HG03521 (cell line): ENCODE measurements around the gene GPS1.

Experiments used
- ATAC-seq: cut with Tn5 transposase; IDR thresholded peaks from one replicate; pipeline ENCODE4 v1.9.1; 2021; ENCODE audit warnings: mild to moderate bottlenecking, moderate library complexity; ENCODE audit not compliant: unreplicated experiment

GPS1 gene

DNA sequence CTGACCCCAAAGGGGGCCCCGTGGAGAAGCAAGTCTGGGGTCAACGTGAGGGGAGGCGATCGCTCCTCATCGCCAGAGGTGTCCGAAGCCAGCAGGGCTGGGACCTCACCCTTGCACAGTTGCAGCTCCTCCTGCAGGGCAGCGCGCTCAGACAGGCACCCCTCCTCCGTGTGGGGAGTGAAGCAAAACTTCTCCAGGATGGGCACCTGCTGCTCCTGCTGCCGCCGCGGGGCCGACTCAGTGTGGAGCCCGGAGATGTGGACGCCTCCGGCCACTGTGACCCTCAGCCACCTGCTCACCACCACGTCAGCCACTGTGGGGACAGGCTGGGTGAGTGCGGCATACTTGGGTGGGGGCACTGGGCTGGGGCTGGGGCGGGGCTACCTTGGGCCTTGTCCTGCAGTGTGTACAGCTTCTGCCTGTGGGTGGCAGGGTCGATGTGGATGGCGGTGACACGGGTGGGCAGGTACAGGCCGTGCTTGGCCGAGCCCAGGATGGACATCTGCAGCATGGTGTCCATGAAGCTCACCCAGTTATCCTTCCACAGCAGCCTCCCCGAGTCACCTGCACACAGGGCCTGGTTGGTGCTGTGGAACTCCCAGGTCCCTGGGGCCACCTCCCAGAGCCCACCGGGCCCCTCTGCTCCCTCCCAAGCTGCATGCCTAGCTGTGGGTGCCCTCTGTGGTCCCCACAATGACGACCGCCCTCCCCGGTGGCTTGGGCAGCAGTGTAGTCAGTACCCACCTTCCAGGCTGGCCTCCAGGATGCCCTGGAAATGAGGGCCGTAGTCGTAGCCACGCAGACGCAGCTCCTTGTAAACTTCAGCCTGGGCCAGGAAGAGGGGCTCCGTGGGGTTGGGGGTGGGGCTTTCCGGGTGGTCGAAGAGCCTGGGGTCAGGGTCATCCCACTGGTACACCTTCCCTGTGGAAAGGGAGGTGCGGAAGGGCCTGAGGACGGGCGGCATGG, 35.5 kb downstream of the GPS1 start:
- no peak for ATAC-seq

DNA sequence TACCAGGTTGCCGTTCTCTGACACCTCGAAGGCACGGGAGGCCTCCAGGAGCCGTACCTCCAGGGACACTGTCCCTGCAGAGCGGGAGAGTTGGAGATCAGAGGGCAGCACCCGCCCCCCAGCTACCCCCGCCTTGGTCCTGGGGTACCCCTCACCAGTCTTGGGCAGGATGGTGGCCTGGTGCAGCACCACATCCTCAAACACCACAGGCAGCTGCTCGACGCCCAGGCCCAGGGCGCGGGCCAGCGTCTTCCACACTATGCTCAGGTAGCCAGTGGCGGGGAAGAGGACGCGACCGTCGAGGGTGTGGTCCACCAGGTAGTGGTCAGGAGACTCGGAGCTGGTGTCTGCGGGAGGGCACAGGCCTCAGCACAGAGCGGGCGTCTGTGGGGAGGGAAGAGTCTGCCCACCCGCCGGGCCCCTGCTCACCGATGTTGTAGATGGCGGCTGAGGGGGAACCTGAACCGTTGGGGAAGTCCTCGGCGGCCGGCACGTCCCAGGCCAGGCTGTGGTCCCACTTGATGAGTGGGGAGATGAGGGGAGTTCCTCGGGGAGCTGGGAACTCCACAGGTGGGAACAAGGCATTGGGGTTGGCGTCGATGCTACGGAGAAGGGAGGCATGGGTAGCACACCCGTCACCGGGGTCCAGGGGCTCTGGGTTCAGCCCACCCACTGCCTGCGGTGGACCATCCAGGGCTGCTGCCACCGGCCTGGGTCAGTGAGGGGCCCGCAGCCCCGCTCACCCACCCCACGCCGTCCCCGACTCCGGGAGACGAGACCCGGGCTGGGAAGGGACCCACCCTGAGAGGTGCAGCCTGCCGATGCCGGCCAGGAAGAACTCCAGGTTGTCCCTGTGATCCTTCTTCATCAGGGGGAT, 36.5 kb downstream of the GPS1 start:
- no peak for ATAC-seq

DNA sequence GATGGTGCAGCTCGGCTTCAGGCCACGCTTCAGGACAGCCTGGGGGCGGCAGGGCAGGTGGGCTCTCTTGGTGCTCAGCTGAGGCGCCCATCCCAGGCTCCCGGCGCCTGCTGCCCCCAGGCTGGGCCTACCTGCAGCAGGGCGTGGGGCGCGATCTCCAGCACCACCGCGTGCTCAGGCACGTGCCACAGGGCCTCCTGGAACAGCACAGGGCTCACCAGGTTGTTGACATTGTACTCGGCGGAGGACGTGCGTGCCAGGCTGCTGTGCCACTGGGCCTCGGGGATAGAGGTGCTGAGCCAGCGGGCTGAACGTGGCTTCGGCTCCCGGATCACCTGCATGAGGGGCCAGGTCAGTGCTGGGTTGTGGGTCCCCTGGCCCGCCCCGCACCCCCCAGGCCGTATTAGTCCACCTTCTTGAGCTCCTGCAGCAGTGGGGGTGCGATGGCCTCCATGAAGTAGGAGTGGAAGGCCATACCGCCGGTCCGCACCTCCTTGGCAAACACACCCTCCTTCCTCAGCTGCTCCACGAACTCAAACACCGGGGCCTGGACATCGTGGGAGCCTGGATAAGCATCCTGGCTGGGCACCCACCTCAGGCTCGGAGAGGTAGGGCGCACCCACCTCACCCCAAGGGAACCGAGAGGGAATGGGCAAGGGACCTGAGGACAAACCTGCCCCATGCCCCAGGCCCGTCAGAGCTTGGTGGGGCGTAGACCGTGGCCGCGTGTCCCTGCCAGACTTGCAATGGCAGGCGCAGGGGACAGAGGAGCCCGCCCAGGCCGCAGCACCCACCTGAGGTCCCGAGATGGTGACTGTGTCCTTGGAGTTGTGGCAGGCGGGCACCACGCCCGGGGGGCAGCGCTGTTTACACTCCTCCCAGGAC, 37.4 kb downstream of the GPS1 start:
- no peak for ATAC-seq

DNA sequence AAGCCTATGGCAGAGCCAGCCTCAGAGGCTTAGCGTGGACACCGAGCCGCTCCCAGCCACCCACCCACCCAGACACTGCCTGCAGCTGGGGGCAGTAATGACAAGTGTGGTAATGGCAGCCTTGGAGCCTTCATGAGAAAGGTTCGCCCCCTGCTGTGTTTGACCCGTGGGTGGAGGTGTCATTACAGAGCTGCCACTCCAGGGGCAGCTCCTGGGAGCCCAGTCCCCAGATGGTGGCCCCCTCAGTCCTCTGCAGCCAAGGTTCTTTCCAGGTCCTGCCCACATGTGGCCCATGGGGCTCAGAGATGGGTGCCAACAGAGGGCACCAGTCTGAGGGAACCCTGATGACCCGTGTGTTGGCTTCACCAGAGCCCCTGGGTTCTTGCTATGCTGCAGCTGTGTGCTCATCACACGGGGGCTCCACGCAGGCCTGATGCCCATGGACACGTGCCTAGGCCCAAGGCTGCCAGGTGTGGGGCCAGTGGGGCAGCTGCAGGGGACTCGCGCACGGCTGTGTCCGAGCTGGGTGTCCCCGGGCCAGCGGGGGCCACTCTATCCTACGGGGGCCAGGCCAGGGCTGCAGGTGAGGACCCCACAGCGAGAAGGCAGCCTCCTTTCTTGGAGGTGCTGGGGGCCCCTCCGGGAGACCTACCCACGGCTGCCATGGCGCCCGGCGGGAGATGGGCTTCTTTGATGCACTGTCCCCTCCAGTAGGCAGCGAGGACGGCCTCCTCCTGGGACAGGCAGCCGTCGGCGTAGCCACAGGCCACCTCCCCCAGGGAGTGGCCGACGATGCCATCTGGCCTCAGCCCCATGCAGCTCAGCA, 38.2 kb downstream of the GPS1 start:
- ATAC-seq = no peak

DNA sequence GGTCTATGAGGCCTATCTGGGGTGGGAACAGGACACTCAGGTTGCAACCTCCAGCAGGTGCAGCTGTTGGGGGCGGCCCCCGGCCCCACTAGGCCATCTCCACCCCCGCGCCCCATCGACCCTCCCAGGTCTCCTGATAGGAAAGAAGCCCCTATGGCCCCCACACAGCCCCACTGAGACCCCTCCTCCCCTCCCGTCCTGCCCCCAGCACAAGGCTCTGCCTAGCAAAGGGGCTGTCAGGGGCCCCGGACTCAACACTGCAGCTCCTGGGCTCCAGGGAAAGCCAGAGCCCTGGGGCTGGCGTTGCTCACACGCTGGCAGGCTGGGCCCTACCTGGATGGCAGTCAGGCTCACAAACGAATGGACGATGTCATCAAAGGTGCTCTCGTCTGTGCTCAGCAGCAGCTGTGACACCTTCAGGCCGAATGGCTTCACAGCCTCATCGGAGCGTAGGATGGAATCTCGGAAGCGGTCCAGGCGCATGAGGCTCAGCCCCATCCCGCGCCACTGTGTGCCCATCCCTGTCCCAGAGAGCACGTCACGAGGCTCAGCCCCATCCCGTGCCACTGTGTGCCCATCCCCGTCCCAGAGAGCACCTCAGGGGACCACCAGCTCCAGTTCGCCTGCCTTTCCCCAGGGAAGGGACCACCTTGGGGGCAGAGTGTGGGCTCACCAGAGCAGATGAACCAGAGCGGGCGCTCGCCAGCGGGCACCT, 39.0 kb downstream of the GPS1 start:
- ATAC-seq = no peak

DNA sequence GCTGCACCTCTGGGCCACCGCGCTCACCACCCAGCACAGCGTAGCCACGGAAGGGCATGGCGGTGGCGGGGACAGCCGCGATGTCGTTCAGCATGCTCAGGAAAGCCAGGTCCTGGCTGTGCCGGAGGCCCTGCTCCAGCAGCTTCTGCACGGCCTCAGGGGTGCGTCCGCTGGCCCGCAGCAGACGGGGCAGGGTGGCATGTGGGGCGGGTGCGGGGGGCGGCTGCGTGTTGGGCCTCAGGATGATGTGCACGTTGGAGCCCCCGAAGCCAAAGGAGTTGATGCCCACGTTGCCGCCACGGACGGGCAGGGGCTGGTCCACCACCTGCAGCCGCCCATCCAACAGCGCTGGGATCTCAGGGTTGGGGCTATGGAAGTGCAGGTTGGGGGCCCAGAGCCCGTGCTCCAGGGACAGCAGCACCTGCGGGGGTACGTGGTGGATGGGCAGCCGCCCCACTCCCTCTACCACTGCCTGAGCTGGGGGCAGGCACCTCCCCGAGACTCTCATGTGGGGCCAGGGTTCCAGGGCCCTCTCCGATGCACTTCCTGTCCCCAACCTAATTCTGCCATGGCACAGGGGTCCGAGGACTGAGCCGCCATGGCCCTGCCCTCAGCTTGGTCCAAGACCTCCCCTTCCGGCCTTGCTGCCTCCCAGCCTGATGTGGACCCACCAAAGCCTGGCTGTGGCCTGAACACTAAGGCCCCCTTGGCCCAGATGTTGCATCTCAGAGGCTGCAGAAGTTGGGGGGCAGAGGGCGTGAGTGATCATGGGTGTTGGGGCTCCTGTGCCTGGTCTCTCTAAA, 39.8 kb downstream of the GPS1 start:
- no peak for ATAC-seq

DNA sequence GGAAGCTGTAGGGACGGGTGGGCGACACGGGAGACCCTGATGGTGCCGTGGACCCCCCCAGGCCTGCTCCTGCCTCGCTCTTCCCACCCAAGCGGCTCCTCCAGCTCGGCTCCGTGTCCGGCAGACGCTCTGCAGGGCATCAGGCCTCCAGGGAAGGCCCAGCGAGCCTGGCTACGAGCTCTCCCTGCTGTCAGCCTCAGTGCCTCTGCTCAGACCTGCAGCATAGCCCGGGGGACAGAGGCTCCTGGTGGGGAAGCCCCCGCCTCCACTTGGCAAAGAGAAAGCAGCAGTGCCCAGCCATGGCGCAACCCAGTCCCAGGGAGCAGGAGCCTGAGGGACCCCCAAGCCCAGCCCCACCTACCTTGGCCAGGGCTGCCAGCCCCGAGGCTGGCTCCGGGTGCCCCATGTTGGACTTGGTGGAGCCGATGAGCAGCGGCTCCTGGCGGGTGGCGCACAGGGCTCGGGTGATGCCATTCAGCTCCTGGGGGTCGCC, 40.4 kb downstream of the GPS1 start:
- ATAC-seq = no peak

DNA sequence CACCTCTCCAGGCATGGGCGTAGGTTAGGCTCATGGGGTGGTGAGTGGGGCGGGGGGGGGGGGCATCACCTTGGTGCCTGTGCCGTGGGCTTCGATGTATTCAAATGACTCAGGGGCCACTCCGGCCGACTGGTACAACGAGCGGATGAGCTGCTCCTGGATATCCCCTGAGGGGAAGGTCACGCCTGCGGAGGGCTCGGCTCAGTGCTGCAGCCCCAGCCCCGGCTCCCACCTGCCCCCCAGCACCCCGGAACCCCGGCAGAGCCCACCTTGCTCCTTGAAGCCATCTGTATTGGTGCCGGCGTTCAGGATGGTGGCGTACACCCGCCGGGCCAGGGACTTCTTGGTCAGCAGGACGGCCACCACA, 40.9 kb downstream of the GPS1 start:
- no peak for ATAC-seq

DNA sequence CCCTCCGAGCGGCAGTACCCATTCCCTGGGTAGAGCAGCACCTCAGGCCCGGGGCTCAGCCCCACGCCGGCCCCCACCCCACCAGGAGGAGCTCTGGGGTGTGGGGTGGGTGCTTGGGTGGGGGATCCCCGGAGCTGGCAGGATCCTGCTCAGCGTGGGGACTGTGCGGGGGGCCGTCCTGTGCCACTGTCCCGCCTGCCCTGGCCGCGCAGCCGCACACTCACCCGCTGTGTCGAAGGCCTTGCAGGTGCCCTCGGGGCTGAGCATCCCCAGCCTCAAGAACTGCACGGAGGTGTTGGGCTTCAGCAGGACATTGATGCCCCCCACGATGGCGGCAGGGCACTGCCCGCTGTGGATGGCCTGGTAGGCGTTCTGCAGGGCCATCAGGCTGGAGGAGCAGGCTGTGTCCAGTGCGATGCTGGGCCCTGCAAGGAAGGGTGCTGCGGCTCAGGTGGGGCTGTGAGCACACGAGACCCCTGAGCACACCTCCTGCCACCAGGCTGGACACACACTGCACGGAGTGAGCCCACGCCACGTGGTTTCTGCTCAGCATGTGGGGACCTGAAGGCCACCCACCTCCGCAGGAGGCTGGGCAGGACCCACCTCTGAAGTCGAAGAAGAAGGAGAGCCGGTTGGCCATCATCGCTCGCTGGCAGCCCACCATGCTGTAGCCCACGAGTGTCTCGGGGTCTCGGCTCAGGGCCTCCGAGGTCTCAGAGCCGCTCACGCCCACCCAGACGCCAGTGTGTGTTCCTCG, 41.5 kb downstream of the GPS1 start:
- no peak for ATAC-seq

DNA sequence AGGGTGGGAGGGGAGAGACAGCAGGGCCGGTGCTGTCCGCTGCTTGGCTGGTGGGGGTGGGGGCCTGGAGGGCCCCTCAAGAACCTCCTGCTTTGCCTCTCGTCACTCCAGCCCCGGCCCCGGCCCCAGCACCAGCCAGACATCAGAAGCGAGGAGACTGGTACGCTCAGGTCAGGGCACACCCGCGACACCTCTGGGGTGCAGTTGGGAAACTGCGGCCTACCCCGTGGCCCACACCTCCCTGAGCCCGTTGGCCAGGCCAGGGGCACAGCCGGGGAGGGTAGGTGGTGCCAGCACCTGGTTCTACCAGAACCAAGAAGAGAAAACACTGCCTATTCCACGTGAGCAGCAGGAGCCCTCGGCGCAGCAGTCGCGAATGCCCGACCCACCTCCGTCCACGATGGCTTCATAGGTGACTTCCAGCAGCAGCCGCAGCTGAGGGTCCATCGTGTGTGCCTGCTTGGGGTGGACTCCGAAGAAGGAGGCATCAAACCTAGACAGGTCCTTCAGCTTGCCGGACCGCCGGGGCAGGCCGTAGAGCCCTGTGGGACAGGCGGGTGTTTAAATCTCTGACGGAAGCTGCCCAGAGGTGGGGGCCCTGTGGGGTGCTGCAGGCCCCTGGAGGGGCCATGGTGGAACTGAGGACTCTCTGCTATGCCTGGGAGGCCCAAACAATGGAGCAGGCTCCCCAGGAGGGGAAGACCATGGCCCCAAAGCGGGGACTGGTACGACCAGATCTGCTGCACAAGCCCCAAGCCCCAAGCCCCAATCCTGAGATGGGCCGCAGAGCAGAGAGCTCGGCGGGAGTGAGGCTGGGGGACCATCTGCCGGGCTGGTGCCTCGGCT, 43.5 kb downstream of the GPS1 start:
- no peak for ATAC-seq

DNA sequence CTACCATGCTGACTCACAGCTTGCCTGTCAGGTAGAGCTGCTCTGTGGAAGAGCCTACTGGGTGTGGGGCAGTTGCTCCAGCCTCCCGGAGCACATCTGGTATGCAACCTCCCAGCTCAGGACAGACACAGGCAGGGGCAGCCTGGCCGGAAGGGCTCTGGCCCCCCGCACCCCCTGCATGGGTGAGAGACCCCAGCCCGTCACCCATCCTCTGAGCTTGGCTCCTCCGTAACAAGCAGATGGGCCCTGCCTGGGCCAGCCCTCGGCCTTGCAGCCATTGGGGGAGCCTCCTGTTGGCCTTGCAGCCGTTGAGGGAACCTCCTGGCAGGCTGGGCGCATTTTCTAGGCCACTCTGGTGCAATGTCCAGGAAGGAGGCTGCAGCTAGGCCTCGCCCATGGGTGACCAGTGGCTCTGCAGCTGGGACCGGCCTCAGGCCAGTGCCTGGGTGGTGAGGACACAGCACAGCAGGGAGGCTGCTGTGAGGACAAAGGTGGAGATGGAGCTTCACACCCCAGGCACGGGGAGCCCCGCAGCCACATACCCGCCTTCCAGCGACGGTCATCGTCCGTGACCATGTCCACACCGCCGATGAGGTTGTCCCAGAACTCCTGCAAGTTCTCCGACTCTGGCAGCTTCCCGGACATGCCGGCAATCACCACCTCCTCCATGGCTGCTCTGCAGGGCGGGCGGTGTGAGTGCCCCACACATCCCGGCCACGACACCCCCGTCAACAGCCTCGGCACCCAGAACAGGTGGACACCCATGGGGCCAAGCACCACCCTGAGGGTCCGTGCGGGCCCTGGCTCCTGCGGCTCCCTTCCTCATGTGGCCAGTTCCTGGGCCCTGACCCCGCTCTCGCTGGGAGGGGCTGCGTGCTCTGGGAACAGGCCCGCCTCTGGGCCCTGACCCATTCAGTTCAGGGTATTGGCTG, 44.3 kb downstream of the GPS1 start:
- no peak for ATAC-seq

DNA sequence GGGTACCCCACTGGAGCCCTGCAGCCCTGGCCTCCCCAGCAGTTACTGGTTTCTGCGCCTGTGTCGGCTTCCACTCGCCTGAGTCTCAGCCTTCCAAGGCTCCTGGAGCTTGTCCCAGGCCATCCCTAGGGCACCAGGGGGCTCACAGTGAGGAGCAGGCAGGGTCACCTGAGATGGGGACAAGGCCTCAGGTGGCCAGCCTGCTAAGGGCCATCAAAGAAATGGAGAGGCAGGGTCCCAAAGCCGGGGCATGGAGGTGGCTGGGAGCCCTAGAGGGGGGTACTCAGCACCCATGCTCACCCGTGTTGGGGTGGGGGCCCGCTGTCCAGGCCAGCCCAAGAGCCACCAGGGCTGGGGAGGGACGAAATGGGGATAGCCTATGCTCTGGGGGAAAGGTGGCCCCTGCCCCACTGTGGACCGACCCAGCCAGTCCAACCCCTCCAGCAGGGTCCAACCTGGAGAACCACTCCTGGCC, 45.0 kb downstream of the GPS1 start:
- ATAC-seq = no peak

DNA sequence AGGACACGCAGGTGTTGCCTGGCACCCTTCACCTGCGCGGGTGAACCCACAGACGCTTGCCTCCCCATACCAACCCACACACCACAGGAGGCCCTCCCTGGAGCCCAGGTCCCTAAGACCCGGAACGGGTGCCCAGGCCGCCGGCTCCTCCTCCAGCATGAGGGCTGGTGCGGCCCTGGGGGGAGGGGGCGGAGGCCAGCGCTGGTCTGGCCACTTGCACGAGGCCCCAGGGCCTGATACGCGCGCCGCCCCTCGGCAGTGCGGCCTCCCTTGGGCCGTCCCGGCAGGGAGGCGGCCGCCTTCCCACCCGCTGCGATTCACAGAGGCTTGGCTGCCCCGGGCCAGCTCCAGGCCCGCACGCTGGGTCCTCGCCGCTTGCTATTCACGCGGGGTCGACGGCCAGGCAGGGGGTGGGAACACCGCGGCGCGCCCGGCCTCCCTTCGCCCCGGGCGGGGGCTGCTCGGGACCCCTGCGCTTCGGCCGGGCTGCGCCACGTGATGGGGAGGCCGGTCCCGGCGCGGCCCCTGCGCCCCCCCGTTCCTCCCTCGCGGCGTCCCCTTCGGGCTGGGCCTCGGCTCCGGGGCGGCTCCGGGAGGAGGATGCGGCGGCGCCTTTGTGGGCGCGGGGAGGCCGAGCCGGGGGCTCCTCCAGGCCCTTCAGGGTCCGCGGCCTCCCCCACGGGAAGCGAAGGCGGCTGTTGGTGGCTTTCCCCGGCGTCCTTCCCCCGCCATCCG, 45.7 kb downstream of the GPS1 start:
- peak; percentile 3 for ATAC-seq

DNA sequence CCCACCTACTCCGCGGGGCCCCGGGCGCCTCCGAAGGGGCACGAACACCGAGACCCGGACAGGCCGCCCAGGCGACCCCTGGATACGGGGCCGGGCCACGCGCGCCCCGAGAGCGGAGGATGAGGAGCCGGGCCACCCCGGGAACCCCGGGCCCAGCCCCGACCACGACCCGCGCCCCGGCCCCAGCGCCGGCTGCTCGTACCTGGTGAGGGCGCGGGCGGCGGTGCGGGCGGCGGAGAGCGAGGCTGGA, 46.1 kb downstream of the GPS1 start:
- ATAC-seq = no peak
